GM21367 (cell line): ENCODE measurements around the gene TOMM6.
"Not testable (repeated sequence)": the region's sequence is repeated elsewhere in the genome, so short reads cannot be mapped to it uniquely, and the experiment has no call there.

Experiments used
- ATAC-seq: cut with Tn5 transposase; IDR thresholded peaks from one replicate; pipeline ENCODE4 v1.9.1; 2021; ENCODE audit not compliant: unreplicated experiment

TOMM6 gene

DNA sequence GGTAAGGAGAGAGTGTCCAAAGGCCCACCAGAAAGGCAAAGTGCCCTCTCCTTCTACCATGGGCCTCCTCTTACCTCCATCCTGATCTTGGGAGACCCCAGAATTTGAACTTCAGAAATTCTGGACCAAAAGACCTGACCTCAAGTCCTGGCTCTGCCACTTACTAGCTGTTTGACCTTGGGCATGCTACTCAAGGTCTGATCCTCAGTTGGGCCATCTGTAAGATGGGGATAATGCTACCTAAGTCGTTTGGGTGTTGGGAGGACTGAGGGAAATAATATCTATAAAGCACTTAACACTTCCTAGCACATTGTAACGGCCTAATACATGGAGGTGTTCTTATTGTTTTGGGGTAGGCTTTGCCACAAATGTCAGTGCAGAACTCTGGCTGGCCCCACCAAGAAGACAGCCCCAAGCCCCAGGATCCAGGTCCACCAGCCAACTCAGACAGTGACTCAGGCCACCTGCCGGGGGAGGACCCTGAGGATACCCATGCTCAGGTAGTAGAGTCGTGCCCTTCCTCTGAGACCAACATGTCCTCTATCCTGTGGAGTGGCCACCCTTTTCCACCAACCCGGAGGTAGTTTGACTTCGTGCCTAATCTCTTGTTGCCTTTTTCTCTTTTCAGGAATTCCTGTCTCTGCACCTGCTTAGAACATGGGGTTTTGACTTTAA is 4.3 kb upstream of the TOMM6 start:
- no peak for ATAC-seq

DNA sequence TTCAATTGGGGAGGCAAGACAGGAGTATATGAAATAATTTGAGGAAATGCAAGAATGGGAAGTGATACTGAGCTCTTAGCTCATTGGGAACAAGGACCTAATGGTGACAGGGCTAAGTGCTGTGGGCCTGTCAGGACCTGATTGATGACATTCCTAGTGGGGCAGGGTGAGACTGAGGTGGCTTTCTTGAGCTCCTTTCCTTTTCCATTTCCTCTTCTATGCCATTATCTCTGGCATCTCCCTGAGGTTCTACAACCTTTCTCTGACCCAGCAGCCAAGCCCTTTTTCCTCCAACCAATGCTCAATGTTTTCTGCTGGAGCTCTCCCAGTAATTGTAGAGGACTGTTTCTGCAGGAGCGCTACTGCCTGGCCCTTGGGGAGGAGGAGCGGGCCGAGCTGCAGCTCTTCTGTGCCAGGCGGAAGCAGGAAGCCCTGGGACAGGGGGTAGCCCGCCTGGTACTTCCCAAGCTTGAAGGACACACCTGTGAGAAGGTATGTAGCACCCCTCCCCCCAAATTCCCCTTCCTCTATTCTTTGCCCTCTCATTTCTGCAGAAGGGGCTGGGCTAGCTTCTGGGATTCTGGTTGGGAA is 2.8 kb upstream of the TOMM6 start:
- no peak for ATAC-seq

DNA sequence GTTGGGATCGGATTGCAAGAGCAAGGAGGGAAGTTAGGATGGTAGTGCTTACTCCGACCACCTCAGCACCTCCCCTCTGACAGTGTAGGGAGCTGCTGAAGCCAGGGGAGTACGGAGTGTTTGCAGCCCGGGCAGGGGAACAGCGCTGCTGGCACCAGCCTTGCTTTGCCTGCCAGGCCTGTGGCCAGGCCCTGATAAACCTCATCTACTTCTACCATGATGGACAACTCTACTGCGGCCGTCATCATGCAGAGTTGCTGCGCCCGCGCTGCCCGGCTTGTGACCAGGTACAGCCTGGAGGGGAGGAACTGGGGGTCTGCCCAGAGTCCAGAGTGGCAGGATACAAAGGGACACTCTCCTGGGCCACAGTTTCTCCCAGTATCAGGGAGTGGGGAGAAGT is 2.2 kb upstream of the TOMM6 start:
- no peak for ATAC-seq

DNA sequence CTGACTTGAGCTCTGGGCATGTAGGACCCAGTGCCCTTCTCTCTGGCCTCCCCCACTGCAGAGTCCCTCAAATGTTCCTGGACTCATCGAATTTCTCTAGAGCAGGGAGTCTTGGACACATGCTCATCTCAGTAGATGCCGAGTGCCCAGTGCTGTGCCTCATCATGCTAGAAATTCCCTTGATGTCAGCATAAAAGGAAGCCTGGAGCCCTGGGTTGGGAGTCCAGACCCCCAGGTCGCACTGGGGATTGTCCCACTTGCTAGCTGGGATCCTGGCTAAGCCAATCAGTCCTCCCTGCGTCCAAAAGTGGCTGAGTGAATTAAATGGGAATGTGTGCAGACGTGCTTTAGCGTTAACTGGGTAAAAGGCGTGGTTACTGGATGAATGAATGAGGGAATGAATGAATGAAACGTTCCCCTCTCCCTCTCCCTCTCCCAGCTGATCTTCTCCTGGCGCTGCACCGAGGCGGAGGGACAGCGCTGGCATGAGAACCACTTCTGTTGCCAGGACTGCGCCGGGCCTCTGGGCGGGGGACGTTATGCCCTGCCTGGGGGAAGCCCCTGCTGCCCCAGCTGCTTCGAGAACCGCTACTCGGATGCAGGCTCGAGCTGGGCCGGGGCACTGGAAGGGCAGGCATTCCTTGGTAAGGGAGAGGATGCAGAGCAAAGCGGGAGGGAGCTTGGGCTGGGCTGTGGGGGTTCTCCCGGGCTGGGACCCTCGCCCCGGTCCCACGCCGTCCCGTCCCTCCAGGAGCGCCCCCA is 1.6 kb upstream of the TOMM6 start:
- ATAC-seq, result no peak

DNA sequence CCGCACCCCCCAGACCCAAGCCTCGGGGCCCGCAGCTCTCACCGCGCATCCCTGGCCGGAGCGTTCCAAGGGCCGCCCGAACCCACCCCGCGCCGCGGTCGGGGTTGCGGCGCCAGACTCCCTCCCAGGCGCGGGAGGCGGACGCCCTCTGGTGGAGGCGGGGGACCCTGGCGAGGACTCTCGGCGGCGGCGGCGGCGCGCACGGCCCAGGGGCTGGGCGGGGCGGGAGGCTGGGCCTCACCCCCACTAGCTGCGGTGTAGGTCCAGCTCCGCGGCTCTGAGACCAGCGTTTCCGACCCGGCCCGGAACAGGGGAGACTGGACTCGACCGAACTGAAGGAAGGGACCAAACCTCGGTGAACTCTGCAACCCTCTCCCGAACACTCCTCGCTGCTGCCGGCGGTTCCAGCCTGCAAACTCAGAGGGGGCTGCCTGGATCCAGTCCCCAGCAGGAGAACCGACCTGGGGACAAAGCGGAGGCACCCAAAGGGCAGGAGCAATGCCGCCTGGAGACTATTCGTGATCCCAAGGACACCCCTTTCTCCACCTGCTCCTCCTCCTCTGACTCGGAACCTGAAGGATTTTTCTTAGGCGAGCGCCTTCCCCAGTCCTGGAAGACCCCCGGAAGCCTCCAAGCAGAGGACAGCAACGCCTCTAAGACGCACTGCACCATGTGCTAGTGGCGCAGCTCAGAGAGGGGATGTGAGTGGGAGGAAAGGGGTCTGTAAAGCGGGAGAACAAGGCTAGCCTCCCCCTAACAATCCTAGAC is 859 bp upstream of the TOMM6 start:
- ATAC-seq, result peak; percentile 40

DNA sequence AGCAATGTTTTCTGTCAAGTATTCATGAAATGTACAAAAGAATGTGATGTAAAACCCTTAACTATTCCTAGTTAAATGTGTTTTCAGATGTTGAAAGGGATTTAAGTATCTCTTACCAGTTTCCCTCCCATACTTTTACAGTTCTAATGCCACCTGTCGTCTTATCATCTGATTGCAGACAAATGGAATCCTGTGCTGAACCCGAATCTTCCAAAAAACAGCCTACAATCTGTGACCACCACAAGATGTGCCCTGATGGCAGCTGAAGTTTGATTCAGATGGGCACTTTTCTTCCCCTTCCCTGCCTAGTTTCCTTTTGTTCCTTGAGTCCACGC is 1.9 kb downstream of the TOMM6 start:
- ATAC-seq, result no peak

DNA sequence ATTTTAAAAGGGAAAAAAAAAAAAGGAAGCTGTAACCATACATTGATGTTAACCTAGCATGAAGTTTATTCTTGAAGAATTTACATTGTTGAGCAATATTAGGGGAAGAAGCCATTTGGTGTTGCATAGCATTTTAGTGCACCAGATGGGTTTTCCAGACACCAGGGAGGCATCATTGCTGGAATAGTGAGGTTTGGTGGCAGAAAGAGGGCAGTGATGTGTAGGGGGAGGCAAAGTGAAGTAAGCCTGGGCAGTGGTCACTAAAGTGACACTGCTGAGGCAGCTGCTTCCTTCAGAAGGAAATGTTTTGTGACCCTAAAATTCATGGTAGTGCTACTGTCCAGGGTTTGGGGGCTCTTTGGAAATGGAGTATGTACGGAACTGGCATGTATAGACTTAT is 2.6 kb downstream of the TOMM6 start:
- no peak for ATAC-seq

DNA sequence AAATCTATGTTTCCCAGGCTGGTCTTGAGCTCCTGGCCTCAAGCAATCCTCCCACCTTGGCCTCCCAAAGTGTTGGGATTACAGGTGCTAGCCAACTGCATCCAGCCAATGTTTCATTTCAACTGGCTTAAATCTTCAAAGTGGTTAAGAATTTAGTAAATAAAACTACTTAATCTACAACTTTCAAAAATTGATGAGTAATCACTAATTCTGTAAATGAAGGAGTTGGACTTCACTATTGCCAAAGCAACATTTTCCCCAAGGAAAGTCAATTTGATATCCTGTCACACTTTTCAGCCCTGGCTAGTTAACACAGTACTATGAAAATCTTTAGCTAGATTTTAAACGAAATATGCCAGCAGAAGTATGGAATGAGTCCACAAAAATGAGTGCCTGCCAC is 3.8 kb downstream of the TOMM6 start:
- ATAC-seq, result no peak

DNA sequence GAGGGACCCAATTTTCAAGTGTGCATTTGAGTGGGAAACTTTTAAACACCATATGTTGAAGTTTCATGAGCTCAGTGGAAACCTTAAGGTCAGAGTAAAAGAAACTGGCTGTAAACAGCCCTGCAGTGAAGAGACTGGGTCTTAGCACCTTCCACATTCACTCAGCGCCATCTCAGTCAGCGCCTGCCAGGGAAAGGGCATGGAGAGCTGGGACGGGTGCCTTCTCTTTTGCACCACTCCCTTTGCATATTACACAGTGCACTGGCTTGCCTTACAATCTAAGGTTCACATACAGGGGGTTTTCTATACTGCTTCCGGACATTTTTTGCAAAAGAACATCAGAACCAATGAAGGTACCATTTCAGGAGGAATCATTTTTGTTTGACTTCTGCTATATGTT is 4.5 kb downstream of the TOMM6 start:
- ATAC-seq, result no peak

DNA sequence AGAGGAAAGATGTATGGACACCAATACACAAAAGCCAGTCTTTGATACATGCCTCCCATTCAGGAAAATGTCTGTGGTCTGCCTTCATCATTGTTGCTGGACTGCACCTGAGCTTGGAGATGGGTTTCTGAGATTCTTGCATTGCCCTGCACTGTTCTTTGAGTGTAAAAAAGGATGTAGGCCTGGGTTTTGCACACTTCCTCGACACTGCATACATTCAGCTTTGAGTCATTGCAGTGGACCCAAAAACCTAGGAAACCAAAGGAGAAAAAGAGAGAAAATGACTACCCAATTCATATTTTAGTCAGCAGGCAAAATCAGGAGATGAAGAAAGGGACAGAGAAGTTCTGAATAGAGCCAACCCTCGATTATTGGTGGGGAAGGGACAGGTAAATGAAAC is 9.0 kb downstream of the TOMM6 start:
- no peak for ATAC-seq

DNA sequence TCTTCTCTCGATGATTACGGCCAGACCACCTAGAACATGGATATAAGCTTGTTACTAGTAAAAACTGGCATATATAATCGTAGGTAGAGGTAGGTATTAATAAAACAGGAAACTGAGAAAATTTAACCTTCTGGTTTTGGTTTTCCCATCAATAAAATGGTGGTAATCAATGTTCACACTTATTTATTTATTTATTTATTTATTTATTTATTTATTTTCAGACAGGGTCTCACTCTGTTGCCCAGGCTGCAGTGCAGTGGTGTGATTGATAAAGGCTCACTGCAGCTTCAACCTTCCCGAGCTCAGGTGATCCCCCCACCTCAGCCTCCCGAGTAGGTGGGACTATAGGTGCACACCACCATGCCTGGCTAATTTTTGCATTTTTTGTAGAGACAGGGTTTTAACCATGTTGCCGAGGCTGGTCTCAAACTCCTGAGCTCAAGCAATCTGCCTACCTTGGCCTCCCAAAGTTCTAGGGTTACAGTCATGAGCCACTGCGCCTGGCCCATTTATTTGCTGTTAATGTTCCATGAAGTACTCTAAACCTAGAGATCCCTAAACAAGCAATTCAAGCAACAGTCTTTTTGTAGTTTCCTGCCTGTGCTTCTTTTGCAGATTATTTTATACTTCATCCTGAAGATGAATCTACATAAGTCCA is 11.5 kb downstream of the TOMM6 start:
- no peak for ATAC-seq

DNA sequence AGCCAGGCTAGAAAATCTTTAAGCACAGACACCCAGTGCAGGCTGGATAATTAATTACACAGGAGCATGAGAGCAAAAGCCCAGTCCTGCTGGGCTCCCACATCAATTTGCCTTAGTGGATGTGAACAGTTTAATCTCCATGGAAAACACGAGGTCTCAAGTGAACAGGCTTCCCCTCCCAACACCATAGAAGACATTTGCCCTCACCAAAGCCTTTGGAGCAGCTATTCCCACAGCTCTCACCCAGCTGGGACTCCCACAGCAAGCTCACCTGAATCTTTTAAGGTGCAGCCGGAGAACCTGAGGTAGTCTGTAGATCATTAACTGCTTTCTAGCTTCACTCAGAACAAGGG is 12.0 kb downstream of the TOMM6 start:
- no peak for ATAC-seq

DNA sequence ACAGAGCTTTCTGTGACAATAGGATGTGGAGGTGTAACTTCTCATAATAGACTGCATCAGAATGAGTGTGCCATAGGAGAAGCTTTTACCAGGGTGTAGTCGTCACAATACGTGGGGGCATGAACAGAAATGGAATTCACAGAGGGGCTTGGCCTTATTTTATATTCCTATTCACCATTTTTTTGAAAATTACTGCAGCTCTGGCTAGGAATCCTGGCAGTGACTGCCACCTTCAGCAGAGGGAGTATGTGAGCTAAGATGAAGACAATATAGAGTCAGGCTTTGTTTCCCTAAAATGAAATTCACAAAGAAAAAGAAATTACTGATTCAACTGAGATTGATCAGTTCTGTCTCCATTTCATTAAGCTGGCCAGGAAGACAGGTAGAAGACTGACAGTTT is 13.9 kb downstream of the TOMM6 start:
- no peak for ATAC-seq

DNA sequence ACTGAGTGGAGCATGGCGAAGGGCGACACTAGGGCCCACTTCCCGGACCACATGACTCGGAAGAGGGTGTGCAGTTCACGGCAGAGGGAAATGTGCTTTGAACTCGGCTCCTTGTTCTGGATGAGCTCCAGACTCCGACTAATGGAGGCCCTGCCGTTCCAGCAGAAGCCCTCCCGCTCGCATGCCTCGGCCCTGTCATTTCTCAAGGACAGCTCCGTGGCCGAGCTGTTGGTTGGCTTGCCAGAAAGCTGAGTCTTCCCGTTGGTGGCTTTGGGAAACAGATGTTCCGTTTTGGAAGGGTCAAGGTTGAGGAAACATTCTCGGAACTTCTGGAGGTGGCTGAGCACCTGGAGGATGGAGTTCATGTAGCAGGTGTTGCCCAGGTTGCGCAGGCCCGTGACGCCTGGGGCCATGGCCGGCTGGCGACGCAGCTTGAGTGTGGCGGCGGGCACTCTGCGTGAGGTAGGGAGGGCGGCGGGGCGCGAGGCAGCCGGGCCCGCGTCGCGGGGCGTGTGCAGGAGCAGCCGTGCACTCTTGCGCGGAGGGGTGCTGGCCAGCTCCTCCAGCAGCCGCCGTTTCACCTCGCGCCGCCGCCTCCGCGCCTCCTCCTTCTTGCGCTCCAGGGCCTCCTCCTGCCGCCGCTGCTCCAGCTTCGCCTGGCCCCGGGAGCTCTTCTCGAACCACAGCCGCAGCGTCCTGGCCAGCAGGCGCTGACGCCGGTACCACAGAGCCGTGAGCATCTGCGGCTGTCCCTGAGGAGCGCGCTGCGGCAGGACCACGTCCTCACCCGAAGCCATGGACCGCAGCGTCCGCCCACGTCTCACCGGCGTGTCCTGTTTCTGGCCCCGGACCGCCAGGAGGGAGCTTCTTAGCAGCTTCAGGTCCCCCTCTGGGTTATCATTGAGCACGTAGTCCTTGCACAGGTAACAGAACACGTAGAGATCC is 18.6 kb downstream of the TOMM6 start:
- ATAC-seq, result no peak

DNA sequence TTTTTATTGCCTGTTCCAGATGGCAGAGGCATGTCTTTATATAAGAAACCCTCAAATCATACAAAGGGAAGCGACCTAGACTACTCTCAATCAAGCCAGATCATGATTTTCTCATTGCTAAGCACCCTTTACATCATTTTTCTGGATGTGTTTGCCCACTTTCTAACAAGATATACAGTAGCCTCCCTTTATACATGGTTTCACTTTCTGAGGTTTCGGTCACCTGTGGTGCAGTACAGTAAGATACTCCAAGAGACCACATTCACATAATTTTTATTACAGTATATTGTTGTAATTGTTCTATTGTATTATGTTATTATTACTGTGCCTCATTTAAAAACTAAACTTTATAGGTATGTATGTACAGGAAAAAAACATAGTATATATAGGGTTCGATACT is 23.6 kb downstream of the TOMM6 start:
- no peak for ATAC-seq

DNA sequence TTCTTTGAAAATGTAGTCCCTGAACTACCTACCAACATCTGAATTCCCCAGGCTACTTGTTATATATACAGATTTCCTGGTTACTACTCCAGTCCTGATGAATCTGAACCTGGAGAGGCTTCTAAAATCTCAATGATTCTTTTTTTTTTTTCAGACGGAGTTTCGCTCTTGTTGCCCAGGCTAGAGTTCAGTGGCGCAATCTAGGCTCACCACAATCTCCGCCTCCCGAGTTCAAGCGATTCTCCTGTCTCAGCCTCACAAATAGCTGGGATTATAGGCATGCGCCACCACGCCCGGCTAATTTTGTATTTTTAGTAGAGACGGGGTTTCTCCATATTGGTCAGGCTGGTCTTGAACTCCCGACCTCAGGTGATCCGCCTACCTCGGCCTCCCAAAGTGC is 24.5 kb downstream of the TOMM6 start:
- ATAC-seq, result not testable (repeated sequence)

DNA sequence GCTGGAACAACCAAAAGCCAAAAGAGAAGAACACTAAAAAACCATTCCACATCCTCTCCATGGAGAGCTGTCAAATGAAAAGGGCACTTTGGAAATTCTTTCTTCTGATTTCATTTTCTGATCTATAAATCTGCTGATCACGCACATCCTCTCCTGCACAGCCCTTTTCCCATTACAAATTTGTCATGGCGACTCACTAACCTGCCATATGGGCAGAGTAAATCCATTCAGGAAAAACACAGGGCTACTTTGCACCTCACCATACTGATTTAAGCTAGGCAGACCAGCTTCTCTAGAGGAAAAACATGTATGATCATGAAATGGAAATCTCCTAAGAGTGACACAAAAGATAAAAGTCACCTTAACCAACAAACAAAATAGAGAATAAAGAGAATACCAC is 26.0 kb downstream of the TOMM6 start:
- no peak for ATAC-seq

DNA sequence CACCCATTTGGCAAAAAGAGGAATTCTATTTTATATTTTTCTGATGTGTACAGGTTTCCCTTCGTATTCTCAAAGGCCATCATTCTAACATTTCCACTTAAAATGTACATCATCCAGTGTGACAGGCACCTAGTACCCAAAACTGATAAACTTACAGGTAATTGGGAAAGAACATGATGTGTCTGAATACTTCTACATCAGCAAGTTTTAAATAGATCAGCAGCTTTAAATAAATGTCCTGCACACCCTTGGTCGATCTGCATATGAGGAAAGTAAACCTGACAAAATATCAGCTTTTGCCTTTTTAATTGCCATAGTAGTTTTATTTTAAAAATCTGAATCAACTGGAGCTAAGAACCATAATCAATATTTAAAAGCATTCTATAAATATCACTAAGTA is 26.5 kb downstream of the TOMM6 start:
- ATAC-seq, result no peak

DNA sequence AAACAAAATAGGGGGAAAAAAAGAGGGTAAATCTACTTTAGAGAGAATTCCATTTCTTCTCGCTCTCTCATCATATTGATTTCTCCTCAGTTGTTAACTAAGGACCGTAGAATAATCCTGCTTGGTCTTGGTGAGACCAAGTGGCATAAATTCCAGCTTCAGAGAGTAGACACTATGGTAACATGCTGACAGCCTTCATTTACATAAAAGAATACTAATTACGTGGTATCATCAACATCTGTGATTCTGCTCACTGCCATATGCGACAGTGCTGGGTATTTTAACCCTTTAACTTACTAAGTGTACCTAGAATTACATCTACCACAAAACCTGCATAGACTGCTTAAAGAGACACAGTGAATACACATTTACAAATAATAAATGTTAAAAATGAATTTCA is 27.1 kb downstream of the TOMM6 start:
- no peak for ATAC-seq

DNA sequence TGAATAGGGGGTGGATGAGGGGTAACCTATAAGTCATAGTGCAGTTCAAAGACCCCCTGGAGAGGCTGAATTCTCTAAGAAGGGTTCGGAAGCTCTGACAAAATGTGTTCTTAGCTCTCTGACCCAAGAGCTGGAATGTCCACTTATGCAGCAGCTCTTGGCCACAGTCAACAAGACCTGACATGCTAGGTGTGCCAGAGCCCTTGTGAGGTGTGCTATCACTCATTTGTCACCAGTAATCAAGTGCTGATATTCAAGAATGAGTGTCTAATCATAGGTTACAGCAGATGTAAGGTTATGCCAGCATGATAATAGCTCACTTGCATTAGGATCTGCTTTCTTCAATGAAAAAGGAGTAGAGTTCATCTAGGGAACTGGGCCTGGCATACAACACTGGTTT is 28.1 kb downstream of the TOMM6 start:
- no peak for ATAC-seq
